Effector memory CD4-positive, alpha-beta T cell (primary cell): ENCODE results near the gene GABRG1.

ENCODE experiments used
- DNase-seq, 3 donors: peaks; one replicate each; pipeline ENCODE4 v3.0.0-alpha.2; 2020
- H3K27ac ChIP-seq: 2 replicates; pipeline ENCODE4 v1.7.0; 2013; ENCODE audit warnings: mild to moderate bottlenecking, low read length, moderate library complexity; ENCODE audit not compliant: insufficient read depth, poor library complexity, severe bottlenecking
- H3K27me3 ChIP-seq: replicated peaks from 2 replicates; pipeline ENCODE4 v1.7.0; 2013; ENCODE audit warnings: mild to moderate bottlenecking, low read length; ENCODE audit not compliant: insufficient read depth, control insufficient read depth, poor library complexity, severe bottlenecking
- H3K36me3 ChIP-seq: 2 replicates; pipeline ENCODE4 v1.7.0; 2013; ENCODE audit warnings: mild to moderate bottlenecking, low read length, moderate library complexity; ENCODE audit not compliant: control insufficient read depth, insufficient read depth
- H3K4me1 ChIP-seq: 2 replicates; pipeline ENCODE4 v1.7.0; 2013; ENCODE audit warnings: low read length, mild to moderate bottlenecking; ENCODE audit not compliant: control insufficient read depth, insufficient read depth, poor library complexity, severe bottlenecking
- H3K4me3 ChIP-seq: 2 replicates; pipeline ENCODE4 v1.7.0; 2013; ENCODE audit warnings: low read length, low read depth, mild to moderate bottlenecking; ENCODE audit not compliant: insufficient read depth, poor library complexity, severe bottlenecking
- H3K9me3 ChIP-seq: 2 replicates; pipeline ENCODE4 v1.7.0; 2013; ENCODE audit warnings: mild to moderate bottlenecking, low read length, moderate library complexity; ENCODE audit not compliant: control insufficient read depth
- total RNA-seq, 3 donors: gene quantifications; one replicate each; lab custom pipeline; 2026; lab: John Stamatoyannopoulos, UW

The GABRG1 gene
- 0 reads per million in 3 donors for total RNA-seq

DNA sequence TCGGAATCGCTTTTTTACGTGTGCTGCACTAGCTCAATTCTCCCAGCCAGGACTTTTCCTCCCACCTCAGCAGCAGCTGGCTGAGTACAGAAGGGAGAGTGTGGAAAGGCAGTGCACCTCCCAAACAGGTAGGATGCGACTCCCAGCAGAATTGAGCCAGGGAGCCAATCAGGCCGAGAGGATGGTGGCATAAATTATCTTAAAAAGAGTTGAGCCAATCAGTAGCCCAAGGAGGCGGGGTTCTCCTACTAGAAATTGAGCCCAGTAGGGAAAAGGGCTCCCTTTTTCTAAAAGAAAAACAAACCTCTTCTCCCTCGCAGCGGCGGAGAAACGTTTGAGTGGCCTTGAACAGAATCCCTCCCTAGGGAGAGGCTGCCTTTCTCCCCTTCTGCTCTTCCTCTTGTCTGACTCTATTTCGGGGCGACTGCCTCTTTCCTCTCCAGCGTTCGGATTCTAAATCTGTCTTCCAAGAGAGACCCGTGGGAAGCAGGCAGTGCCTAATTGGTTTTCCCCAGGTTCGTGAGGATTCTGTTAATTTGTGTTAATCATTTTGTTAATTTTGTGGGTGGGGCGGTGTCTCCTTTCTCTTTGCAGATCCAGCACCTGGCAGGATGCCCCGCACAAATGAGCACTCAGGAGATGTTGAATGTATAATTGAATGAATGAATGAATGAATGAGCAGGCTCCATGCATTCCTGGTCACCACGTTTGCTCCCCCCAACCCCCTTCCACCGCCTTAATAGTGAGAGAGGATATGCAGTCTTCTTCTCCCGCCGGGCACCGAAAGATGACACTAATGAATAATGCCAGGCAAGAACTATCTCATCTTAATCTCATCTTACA is at the start of gene GABRG1:
GABRG1 (minus strand) TSS at position 142 of the 843 bp plus-strand sequence; CDS start at position 1, 141 bp downstream.
- no peak within 1 kb of the TSS for H3K4me3 ChIP-seq
- no peak for DNase-seq
- no peaks in the 10 kb centered on the region for H3K27me3 ChIP-seq
- H3K9me3 ChIP-seq = no peaks in the 10 kb centered on the region
- H3K36me3 ChIP-seq = no peaks in the 10 kb centered on the region
- H3K4me1 ChIP-seq = no peaks in the 10 kb centered on the region
- H3K27ac ChIP-seq = no peak within 1 kb of the TSS

DNA sequence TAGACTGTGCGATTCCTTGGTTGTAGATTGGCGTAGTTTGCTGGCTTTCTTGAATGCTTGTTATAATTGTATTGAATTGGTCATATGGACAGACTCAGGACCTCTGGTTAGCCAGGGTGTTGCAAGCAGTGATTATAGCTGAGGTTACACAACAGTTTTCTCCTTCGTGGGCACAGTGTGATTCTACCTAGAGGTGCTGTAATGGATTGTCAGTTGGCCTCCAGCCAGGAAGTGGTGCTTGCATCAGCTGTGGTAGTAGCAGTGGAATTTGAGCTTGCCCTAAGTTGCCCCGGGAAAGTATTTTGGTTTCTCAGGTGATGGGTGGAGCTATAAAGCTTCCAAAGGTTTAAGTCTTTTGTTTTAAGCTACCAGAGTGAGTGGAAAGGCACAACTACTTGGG is 23.1 kb upstream of the GABRG1 start:
- no peaks in the 10 kb centered on the region for H3K27me3 ChIP-seq
- H3K4me3 ChIP-seq = no peak overlapping the region
- no peak overlapping the region for H3K27ac ChIP-seq
- no peaks in the 10 kb centered on the region for H3K9me3 ChIP-seq
- no peaks in the 10 kb centered on the region for H3K4me1 ChIP-seq
- H3K36me3 ChIP-seq = no peaks in the 10 kb centered on the region
- DNase-seq = no peak

DNA sequence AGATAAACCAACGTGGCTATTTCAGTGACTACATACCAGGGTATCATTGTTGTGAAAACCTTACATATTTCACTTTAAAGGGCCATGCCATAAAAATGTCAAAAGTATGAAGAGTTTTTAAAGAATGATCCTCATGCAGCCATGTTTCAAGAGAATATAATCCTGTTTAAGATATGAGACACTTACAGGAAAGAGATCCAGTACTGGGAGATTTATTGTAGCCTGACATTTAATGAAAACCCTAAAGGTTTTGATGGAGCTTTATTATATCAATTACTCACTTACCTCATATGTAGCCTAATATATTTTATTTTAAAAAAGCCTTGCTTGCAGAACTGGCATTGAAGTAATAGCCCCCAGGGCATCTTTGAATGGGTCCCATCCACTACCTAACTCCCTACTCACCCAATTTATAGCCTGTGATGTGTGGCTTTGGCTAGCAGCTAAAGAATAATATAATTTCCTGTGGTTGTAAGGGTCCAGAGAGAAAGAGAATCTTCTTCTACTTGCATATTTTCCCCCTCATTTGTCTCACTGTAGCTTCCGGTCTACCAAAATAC is 7.7 kb upstream of the GABRG1 start:
- Histone ChIP-seq H3K27me3 (no peaks in the 10 kb centered on the region), H3K27ac (no peak overlapping the region), H3K4me3 (no peak overlapping the region), H3K9me3 (no peaks in the 10 kb centered on the region), H3K36me3 (no peaks in the 10 kb centered on the region), H3K4me1 (no peaks in the 10 kb centered on the region)
- DNase-seq = no peak

DNA sequence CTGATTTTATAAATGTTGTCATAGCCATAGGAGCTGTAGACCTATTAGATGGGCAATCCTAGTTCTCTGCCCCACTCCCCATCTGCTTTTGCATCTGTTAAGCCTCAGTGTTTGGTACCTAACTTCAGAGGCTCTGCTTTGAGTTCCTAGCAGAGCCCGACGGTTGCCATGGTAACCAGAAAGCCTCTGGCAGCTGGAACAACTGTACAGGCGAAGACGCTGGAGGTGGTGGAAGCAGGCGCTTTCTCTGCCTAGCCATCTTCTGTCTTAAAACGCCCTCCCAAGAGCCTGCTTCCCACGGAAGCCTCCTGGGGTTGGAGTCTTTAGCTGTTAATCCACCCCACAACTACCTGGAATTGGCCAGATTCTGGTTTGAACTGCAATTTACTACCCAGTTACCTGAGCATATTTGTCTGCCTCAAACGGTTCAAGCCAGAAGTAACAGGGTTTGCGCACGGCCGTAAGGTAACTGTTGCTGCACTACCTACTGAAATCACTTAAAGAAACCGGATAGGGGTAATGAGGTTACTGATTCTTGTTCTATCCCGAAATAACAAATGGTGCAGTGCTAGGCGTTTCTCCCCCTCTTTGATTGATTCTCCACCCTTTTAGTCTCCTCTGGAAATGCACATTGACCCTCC is 1.0 kb upstream of the GABRG1 start:
- no peak for DNase-seq
- Histone ChIP-seq H3K4me1 (no peaks in the 10 kb centered on the region), H3K9me3 (no peaks in the 10 kb centered on the region), H3K36me3 (no peaks in the 10 kb centered on the region), H3K27me3 (no peaks in the 10 kb centered on the region), H3K27ac (no peak overlapping the region), H3K4me3 (no peak overlapping the region)

DNA sequence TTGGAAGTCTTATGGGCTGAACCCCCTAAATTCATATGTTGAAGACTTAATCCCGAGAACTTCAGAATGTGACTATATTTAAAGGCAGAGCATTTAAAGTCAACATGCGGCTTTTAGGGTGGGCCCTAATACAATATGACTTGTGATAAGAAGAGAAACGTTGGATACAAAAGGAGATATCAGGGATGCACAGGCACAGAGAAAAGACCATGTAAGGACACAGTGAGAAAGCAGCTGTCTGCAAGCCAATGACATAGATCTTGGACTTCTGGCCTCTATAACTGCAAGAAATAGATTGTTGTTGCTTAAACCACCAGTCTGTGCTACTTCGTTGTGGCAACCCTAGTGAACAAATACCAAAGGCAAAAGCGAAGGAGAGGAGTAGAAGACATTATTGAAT is 42.2 kb downstream of the GABRG1 start:
- no peaks in the 10 kb centered on the region for H3K4me1 ChIP-seq
- no peaks in the 10 kb centered on the region for H3K27me3 ChIP-seq
- H3K4me3 ChIP-seq = no peak overlapping the region
- no peaks in the 10 kb centered on the region for H3K9me3 ChIP-seq
- no peak overlapping the region for H3K27ac ChIP-seq
- no peaks in the 10 kb centered on the region for H3K36me3 ChIP-seq
- no peak for DNase-seq

DNA sequence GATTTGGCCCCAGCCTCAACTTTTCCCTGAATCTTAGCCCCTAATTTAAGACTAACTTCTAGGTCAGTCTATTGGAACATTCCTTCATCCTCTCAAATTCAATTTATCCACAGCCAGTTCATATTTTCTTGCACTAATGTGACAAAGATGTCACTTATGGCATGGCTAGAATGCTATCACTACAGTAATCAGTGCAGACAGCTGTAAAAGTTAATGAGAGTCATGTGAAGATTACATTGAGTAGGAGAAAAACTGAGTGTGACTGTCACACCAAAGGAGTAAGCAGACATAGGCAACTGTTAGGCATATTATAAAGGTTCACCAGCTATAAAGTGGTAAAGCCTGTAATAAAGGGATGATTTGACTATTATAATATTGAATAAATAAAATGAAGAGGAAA is 42.6 kb downstream of the GABRG1 start:
- DNase-seq = no peak
- H3K27ac ChIP-seq = no peak overlapping the region
- no peaks in the 10 kb centered on the region for H3K9me3 ChIP-seq
- no peaks in the 10 kb centered on the region for H3K36me3 ChIP-seq
- H3K4me3 ChIP-seq = no peak overlapping the region
- no peaks in the 10 kb centered on the region for H3K27me3 ChIP-seq
- H3K4me1 ChIP-seq = no peaks in the 10 kb centered on the region

DNA sequence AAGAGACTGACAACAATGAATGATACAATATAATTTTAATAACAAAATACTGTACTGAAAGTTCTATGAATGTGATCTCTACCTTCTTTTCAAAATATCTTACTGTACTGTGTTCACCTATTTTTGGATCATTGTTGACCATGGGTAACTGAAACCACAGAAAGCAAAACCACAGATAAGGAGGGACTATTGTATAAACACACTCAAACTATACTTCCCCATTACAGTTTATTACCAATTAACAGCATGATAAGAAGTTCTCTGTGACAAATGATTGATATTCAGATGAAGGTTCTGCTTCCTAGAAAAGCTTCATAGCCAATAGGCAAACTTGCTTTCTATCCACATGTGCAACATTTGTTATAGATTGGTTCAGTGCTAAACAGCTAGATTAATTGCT is 50.1 kb downstream of the GABRG1 start:
- H3K4me3 ChIP-seq = no peak overlapping the region
- H3K27me3 ChIP-seq = no peaks in the 10 kb centered on the region
- H3K27ac ChIP-seq = no peak overlapping the region
- H3K36me3 ChIP-seq = no peaks in the 10 kb centered on the region
- no peak for DNase-seq
- no peaks in the 10 kb centered on the region for H3K4me1 ChIP-seq
- no peaks in the 10 kb centered on the region for H3K9me3 ChIP-seq

DNA sequence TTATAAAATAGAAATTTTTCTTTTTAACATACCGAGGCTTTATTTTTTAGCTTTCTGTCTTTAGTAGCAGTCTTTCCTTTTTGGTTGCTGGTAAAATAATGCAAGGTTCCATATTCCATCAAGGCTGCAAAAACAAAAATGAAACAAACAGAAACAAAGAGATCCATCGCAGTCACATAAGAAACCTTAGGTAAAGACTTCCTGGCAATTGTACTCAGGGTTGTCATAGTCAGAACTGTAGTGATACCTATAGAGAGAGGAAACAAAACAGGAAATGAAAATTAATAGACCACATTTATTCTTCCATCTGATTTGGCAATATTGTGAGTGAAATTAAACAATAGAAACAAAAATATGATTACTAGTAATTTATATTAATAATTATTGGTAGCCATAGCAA is 72.5 kb downstream of the GABRG1 start:
- Histone ChIP-seq H3K4me3 (no peak overlapping the region), H3K4me1 (no peaks in the 10 kb centered on the region), H3K27me3 (no peaks in the 10 kb centered on the region), H3K9me3 (no peaks in the 10 kb centered on the region), H3K36me3 (no peaks in the 10 kb centered on the region), H3K27ac (no peak overlapping the region)
- DNase-seq = no peak

DNA sequence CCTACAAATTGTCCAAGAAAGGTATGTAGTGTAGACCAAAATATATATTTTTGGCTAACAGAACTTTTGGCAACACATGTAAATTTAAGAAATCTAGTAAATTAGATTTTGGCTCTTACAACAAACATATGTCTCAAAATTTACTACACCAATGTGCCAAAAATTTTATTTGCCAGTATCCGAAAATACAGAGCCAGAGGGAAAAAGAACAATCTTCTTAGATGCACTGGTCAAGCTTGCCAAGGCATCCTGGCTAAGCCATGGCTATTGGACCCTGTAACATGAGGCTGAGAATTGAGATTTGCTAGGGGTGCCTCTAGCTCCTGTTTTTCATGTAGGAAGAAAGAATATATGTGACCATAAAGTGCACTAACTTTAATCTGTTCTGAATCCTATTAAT is 91.8 kb downstream of the GABRG1 start:
- H3K4me3 ChIP-seq = no peak overlapping the region
- no peak for DNase-seq
- no peaks in the 10 kb centered on the region for H3K36me3 ChIP-seq
- H3K27me3 ChIP-seq = no peaks in the 10 kb centered on the region
- H3K4me1 ChIP-seq = no peaks in the 10 kb centered on the region
- H3K9me3 ChIP-seq = no peaks in the 10 kb centered on the region
- H3K27ac ChIP-seq = no peak overlapping the region

DNA sequence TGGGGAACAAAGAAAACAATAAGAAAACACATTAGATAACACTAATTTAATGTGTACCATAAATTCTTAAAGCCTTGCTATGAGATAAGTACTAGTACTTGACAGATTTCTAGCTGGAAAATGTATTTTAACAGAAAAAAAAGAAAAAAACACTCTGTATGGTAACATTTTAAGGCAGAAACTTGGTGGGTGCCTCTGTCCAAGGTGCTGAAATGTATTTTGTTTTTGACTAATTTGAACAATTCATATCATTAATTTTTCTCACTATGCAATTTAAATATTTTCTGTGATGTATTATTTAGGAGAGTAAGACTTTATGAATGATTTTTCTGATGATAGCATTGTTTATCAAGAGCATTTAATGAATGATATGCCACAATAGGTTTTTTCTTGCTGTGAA is 107.5 kb downstream of the GABRG1 start:
- H3K36me3 ChIP-seq = no peaks in the 10 kb centered on the region

More for the DNA sequence above, 107.5 kb downstream of the GABRG1 start:
- H3K27me3 ChIP-seq = no peaks in the 10 kb centered on the region
- H3K27ac ChIP-seq = no peak overlapping the region
- H3K4me1 ChIP-seq = no peaks in the 10 kb centered on the region
- H3K4me3 ChIP-seq = no peak overlapping the region
- no peak for DNase-seq
- H3K9me3 ChIP-seq = no peaks in the 10 kb centered on the region
